ENCODE results near the gene NFATC1.

DNA sequence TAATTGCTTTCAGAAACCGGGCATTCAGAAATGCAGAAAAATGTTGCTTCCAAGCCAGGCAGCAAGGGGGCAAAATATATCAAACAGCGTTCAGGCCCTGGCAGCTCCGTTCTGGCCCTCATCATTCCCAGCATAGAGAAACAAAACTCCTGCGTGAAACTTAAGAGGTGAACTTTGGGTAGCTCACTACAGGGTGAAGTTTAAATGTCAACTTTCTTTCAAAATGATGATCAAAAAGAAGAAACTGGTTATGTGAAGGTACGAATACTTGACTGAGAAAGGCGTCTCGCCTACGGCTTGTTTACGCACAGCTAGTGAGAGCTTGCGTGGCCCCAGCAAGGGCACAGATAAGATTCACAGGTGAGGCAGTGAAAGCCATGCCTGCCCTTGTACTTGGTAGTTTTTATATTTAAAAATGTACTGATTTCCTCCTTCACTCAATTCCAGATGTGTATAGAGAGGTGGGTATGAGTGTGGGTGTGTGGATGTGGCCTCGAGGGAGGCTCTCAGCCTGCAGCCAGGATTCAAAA, 127.5 kb downstream of the NFATC1 start:
- TF ChIP-seq ZNF274 (IDR thresholded peaks at IDR 0.05; ENCODE audit: low read depth, low read length): no peak
- no peak for TF ChIP-seq YY1 (IDR thresholded peaks at IDR 0.05; ENCODE audit: insufficient read depth, insufficient read length)
- no peak for TF ChIP-seq SUZ12 (IDR thresholded peaks at IDR 0.05; ENCODE audit: extremely low read depth, insufficient read depth, insufficient read length)

All from NT2/D1 (cell line).